Measurements from ENCODE around the gene C3orf80. TPM values are rescaled to one million over a fixed set of nuclear protein-coding genes. Genes with fewer than 3 reads are reported as not detected.

Gene C3orf80
- total RNA-seq, 1 donor from 2014 or later, result 1.2 TPM

DNA sequence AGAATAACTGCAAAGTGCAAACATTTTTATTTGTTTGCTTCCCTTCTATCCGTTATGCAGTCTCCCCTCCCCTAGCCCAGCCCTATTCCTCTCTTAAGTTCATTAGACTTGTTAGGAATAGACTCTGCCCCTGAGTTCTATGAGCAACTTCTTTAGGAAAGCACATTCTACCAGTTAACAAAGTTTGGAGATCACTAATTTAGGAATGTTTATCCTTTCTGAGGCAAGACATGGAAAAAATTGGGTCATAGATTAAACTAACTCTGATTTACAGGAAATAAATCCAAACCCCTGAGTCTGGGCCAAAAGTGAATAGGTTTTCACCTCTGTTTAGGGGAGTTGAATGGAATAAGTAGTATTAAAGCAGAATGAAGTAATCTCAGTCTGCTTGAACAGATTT, 34.4 kb downstream of the C3orf80 start:
- Histone ChIP-seq H3K4me3 (ENCODE audit: low read depth, low read length) (no peak overlapping the region), H3K27me3 (ENCODE audit: control insufficient read depth, insufficient read depth, low read length) (no peaks in the 10 kb centered on the region), H3K36me3 (ENCODE audit: control insufficient read depth, insufficient read depth, low read length) (no peaks in the 10 kb centered on the region)
- TF ChIP-seq, protein P1, sequence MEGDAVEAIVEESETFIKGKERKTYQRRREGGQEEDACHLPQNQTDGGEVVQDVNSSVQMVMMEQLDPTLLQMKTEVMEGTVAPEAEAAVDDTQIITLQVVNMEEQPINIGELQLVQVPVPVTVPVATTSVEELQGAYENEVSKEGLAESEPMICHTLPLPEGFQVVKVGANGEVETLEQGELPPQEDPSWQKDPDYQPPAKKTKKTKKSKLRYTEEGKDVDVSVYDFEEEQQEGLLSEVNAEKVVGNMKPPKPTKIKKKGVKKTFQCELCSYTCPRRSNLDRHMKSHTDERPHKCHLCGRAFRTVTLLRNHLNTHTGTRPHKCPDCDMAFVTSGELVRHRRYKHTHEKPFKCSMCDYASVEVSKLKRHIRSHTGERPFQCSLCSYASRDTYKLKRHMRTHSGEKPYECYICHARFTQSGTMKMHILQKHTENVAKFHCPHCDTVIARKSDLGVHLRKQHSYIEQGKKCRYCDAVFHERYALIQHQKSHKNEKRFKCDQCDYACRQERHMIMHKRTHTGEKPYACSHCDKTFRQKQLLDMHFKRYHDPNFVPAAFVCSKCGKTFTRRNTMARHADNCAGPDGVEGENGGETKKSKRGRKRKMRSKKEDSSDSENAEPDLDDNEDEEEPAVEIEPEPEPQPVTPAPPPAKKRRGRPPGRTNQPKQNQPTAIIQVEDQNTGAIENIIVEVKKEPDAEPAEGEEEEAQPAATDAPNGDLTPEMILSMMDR (IDR thresholded peaks at IDR 0.05; ENCODE audit: insufficient read depth, low read length, poor library complexity, severe bottlenecking), result no peak
- DNase-seq (ENCODE audit: low read depth), result no peak

DNA sequence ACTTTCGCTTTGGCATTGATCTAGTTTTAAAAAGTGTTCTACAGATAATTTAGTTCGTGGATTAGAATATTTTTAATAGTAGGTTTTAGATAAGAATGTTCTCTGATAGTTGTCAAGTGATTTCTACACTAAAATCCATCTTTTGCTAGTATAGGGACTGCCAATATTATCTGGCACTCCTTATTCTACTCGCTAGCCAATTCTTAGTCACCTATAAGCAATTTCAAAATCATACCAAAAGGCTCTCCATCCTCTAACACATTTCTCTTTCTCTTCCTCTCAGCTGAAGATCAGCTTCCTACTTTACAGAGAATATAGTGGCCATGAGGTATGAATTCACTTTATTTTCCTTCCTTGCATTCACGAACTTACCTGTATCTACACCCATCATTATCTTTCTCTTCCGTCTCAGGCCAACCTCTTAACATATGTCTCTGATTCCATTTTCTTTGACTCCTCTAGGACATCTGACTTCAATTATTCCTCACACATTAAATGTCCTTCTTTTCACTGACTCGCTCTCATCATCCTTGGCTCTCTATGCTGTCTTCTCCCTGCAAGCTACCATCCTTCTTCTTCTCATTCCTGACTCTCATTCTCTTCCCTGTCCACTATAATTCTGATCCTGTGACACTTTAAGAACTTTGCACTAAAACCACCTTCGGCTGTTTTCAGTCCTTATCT, 35.5 kb downstream of the C3orf80 start:
- Histone ChIP-seq H3K27me3 (ENCODE audit: control insufficient read depth, insufficient read depth, low read length) (no peaks in the 10 kb centered on the region), H3K36me3 (ENCODE audit: control insufficient read depth, insufficient read depth, low read length) (no peaks in the 10 kb centered on the region), H3K4me3 (ENCODE audit: low read depth, low read length) (no peak overlapping the region)
- DNase-seq (ENCODE audit: low read depth), result no peak
- TF ChIP-seq, protein P1 (IDR thresholded peaks at IDR 0.05; ENCODE audit: insufficient read depth, low read length, poor library complexity, severe bottlenecking), result no peak

DNA sequence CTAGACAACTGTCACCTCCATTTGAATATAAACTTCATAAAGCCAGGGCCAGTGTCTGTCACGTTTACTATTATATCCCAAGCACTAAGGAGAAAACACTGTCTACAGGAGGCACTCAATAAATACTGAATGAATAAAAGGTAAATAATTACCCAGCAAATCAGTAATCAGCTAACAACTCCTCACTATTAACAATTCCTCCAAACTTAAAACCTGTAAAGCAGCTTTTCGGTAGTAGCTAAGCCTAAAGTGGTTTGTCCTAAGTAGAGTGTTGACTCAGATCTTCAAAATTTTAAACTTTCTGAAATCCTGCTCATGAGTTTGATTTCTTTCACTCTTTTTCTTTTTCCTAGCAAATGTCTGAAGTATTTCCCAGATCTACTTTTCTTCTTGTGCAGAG, 39.9 kb downstream of the C3orf80 start:
- Histone ChIP-seq H3K36me3 (ENCODE audit: control insufficient read depth, insufficient read depth, low read length) (no peaks in the 10 kb centered on the region), H3K4me3 (ENCODE audit: low read depth, low read length) (no peak overlapping the region), H3K27me3 (ENCODE audit: control insufficient read depth, insufficient read depth, low read length) (no peaks in the 10 kb centered on the region)
- TF ChIP-seq, protein P1 (IDR thresholded peaks at IDR 0.05; ENCODE audit: insufficient read depth, low read length, poor library complexity, severe bottlenecking), result no peak
- no peak for DNase-seq (ENCODE audit: low read depth)

Other genes with a start within 250 kb of the C3orf80 start
- gene IL12A, start 236.6 kb upstream of the C3orf80 start, total RNA-seq, result 0.75 and 2.3 TPM in 2 replicates
- gene IFT80, start 173.8 kb downstream of the C3orf80 start, total RNA-seq, result 24.0 and 24.7 TPM in 2 replicates
- 23.1 and 39.2 TPM in 2 replicates for gene SMC4, start 174.2 kb downstream of the C3orf80 start, total RNA-seq
- gene TRIM59, start 224.4 kb downstream of the C3orf80 start, total RNA-seq, result 13.8 and 20.9 TPM in 2 replicates

Measured in kidney epithelial cell (primary cell).